Stimulated activated CD8-positive, alpha-beta memory T cell treated with anti-CD3 and anti-CD28 coated beads, Interleukin-15, amount 100 ng/mL, for 4 hours (primary cell): ENCODE data around the gene ADAM8.
"Not testable (repeated sequence)": the region's sequence is repeated elsewhere in the genome, so short reads cannot be mapped to it uniquely, and the experiment has no call there.

Experiments used
- DNase-seq, 2 donors: peaks; one replicate each; pipeline ENCODE4 v3.0.0-alpha.2; 2020; ENCODE audit warnings: low read depth in 2 of 2

Gene ADAM8

DNA sequence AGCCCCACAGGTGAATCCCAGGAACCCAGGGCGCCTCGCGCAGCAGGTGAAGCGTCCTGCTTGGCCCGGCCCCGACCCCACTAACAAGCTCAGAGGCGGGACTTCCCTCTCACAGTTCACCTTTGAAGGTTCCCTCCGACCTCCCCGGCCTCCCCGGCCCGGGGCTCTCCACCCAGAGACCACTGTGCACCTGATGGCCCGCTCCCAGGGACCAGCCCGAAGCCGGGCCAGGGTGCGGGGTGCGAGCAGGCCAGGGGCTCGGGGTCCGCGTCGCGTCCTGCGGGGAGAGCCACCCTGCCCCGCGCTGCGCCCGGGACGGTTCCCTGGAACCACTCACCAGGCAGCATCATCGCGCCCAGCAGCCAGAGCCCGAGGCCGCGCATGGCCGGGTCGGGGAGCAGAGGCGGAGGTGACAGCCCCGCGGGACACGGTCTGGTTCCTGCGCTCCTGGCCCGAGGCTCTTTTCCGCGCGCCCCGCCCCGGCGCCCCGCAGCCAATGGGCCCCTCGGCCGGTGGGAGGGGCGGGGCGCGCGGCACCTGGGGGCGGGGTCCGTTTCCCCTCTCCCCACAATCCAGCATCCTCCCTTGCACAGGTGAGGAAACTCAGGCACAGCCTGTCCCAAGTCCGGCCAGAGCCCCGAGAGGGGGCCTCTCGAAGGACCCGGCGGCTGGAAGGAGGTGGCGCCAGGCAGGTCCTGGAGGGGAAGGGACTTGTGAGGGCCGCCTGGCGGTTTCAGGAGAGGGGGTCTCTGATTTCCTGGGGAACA lies at the start of gene ADAM8:
TSS of gene ADAM8 (minus strand) at position 434 of the 767 bp plus-strand sequence. CDS start at position 383, 51 bp downstream.
- peak in 1 of 2 donors; percentile 39 for DNase-seq

DNA sequence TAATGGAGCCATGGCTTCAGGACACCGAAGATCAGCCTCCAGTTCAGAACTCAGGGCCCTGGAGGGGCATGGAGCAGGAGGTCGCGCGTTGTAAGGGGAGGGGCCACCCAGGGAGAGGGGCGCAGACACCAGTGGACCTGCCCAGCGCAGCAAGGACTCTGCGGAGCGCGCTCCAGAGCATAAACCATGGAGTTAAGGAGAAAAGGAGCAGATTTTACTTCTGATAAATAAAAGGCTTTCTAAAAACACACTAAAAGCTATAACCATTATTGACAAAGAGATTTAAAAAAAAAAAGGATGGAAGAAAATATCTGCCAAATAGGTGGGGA lies 49.5 kb upstream of the ADAM8 start:
- no peak for DNase-seq

DNA sequence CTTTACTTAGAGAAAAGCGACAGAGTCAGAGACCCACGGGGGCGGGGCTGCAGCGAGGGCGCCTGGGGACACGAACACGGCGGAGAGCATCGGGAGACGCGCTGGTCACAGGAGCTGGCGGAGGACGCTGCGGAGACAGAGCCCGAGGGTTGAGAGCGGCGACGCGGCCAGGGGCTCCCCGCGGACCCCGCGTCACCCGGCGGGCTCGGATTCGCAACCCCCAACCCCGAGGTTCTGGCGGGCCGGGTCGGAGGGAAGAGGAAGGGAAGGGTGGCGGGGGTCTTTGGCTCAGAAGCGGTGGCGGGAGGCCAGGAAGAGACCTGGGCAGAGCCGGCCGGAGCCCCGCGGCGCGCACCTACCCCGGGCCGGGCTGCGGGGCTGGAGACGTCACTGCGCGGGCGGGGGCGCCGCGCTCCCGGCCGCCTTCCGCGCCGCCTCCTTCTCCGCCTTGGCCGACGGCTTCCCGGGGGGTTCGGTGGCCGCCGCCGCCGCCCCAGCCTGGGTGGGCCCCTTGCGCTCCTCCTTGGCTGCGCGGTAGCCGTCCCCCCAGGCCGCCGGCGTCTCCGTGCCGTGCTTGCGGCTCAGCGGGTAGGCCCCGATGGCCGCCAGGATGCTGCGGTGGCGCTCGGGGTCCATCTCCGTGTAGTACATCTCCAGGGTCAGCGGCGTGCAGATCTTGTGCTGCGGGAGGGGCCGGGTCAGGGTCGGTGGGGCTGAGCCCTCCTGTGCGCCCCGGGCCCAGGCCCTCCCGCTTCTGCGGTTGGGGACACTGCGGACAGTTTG lies 49.0 kb upstream of the ADAM8 start:
- DNase-seq: no peak

DNA sequence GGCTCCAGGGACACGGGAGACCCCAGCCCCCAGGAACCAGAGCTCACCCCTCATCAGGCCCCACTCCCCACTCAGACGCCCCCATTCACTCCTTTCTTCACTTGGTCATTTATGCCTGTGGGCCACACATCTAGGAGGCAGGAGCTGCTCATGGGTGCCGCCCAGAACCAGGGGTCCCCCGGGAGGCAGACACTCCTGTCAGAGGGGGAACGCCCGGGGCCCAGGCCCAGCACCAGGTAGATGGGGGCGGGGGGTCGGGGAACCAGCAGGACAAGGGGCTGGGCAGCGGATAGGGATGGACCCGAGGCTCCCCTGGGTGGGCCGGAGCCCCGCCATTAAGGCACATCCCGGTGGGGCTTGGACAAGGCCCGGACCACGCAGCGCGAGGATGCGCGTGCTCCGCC lies 48.2 kb upstream of the ADAM8 start:
- no peak for DNase-seq

DNA sequence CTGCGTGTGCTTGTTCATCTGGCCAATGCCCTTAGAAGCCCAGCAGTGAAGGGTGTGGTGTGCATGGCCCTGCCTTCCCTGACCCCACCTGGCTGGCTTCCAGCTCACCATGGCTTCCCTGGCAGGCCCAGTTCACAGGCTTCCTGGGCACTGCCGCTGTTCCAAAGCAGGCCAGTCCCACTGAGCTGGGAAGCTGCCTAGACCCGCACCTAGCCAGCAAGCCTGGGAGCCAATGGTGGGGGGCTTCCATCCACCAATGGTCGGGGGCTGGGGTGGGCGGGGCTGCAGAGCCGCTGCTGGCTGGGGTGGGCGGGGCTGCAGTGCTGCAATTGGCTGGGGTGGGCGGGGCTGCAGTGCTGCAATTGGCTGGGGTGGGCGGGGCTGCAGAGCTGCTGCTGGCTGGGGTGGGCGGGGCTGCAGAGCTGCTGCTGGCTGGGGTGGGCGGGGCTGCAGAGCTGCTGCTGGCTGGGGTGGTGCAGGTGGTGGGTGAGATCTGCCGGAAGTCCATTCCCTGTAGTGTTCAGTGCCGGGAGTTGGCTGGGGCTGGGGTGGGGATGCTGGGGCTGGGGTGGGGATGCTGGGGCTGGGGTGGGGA lies 47.6 kb upstream of the ADAM8 start:
- no peak for DNase-seq

DNA sequence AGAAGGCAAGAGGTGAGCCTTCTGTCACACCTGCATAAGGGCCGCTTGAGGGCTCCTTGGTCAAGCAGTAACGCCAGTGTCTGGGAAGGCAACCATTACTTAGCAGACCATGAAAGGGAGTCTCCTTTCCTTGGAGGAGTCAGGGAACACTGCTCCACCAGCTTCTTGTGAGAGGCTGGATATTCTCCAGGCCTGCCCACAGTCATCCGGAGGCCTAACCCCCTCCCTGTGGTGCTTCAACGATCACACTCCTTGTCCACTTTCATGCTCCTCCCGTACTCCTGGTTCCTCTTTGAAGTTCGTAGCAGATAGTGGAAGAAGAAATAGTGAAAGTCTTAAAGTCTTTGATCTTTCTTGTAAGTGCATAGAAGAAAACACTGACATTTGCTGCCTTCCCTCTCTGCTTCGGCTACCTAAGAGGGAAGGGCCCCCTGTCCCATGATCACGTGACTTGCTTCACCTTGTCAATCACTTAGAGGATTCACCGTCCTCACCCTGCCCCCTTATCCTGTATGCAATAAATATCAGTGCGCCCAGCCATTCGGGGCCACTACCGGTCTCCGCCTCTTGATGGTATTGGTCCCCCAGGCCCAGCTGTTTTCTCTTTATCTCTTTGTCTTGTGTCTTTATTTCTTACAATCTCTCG lies 45.5 kb upstream of the ADAM8 start:
- not testable (repeated sequence) for DNase-seq

DNA sequence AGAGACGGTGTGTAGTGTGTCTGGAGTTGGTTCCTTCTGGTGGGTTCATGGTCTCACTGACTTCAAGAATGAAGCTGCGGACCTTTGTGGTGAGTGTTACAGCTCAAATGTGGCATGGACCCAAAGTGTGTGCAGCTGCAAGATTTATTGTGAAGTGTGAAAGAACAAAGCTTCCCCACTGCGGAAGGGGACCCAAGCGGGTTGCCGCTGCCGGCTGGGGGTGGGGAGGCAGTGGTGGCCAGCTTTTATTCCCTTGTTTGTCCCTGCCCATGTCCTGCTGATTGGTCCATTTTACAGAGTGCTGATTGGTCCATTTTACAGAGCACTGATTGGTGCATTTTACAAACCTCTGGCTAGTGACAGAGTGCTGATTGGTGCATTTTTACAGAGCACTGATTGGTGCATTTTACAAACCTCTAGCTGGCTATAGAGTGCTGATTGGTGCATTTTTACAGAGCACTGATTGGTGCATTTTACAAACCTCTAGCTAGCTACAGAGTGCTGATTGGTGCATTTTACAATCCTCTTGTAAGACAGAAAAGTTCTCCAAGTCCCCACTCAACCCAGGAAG lies 44.3 kb upstream of the ADAM8 start:
- DNase-seq: not testable (repeated sequence)

DNA sequence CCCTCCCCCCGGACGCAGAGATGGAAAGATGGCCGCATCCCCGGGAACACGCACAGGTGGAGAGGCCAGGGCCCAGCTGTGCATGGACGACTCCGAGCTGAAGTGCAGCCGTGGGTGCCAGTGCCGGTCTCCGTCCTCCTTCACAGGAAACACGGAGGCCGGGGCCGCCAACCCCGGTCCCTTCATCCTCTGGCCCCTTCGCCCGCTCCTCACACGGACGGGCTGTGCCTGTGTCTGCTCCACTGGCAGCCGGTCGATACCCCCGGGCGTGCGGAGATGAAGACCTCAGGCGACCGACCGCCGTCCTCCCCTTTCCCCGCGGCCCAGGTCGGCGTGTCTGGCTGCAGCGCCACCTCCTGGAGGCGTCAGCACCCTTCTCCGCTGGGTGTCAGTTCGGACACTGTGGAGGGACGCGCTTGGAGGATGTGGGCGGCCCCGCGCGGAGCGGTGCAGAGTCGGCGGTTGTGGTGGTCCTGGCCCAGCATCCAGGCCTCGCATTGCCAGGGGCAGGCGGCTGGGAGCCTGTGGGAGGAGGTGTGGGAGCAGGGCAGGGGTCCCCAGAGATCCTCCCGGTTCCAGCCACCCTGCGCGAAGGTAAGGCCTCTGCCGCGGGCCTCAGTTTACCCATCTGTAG lies 41.9 kb upstream of the ADAM8 start:
- DNase-seq: no peak

DNA sequence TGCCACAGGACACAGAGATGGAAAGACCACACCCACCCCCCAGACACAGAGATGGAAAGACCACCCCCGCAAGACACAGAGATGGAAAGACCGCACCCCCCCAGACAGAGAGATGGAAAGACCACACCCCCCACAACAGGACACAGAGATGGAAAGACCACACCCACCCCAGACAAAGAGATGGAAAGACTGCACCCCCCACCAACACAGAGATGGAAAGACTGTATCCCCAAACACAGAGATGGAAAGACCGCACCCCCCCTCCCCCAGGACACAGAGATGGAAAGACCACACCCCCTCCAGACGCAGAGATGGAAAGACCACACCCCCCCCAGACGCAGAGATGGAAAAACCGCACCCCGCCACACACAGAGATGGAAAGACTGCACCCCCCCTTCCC lies 40.1 kb upstream of the ADAM8 start:
- DNase-seq: no peak

DNA sequence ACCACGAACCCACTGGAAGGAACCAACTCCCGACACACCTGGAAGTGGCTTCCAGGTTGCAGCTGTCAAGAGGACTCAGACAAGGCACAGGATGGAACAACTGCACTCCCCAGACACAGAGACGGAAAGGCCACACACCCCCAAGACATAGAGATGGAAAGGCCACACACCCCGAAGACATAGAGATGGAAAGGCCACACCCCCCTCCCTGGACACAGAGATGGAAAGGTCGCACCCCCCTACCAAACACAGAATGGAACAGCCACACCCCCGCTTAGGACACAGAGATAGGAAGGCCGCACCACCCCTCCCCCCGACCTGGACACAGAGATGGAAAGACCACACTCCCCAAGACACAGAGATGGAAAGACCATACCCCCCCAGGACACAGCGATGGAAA lies 39.6 kb upstream of the ADAM8 start:
- DNase-seq: no peak

DNA sequence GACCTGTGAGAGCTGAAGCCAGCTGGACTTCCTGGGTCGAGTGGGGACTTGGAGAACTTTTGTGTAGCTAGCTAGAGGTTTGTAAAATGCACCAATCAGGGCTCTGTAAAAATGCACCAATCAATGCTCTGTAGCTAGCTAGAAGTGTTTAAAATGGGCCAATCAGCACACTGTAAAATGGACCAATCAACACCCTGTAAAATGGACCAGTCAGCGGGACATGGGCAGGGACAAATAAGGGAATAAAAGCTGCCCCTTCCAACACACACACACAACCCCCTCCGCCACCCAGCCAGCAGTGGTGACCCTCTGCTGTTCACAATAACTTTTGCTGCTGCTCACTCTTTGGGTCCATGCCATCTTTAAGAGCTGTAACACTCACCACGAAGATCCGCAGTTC lies 39.2 kb upstream of the ADAM8 start:
- DNase-seq: no peak

DNA sequence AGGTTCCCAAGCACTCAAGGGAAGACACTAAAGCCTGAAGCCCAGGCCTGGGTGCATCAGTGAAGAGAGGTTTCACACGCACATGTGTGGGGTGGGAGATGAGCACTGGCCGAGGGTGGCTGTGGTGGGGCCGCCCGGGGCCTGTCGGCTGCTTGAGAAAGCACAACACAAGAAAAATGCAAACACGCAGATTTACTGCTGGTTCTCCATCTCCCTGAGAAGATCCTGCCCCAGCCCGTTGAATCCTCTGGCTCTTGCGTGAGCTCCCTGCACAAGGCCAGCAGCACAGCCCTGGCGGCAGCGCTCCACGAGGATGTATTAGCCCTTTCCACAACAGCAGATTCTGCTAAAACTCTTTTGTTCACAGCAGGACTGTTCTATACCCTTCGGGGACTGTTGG lies 38.2 kb upstream of the ADAM8 start:
- no peak for DNase-seq

DNA sequence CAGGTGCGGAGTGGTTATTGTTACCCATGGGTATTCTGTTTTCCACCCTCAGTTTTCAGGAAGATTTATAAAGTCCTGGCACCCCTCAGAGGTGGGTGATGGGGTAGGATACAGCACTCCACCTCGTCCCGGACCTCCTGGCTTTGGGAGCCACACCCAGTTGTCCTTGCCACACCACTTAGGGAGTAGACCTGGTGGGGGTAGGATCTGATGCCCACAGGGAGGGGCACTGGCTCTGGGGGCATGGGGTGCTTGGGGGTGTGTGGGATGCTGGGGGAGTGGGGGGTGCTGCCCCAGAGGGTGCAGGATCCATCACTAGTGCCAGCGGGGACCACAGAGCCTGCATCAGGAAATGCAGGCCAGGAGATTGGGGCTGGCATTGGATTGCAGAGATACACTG lies 36.5 kb upstream of the ADAM8 start:
- DNase-seq: no peak

DNA sequence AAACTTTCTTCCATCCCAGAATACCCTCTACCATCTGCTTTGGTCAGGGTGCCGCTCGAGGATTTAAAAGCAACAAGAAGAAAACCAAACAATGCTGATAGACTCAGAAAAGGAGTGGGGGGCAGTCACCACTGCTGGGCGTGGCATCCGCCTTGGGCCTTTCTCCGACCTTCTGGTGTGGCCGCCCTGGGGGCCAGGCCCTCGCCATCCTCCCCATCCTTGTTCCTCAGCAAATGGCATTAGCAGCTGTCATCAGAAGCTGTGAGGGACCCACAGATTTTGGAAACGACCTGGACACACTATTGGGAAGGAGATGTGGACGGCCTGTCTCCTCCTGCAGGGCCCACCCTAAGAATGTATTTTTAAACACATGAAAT lies 36.1 kb upstream of the ADAM8 start:
- DNase-seq: no peak

DNA sequence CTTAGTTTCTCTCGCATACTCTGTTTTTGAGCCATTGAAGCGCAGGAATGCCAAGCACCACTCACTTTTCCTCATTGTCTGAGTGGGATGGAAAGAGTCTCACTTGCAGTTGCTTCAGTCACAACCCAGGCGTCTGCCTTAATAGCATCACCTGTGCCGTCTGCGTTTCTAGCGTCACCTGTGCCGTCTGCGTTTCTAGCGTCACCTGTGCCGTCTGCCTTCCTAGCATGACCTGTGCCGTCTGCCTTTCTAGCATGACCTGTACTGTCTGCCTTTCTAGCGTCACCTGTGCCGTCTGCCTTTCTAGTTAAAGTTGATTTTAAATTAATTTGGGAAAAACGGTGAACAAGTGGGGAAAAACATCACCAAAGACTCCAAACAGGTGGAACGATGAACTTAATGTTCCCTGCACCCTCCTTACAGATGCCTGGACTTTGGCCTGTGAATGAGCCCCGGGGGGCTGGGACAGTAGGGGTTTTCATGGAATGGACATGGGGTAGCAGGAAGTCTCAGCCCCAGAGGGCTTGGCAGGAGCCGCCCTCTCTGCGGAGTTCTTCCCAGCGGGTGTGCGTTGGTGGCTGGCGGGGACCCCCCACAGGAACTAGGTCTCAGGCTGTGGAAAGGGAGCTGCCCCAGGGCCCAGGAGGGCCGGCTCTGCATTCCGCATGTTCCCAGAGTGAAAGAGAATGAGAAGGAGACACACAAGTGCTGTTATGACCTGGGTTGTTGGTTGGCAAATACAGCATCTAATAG lies 35.5 kb upstream of the ADAM8 start:
- no peak for DNase-seq

DNA sequence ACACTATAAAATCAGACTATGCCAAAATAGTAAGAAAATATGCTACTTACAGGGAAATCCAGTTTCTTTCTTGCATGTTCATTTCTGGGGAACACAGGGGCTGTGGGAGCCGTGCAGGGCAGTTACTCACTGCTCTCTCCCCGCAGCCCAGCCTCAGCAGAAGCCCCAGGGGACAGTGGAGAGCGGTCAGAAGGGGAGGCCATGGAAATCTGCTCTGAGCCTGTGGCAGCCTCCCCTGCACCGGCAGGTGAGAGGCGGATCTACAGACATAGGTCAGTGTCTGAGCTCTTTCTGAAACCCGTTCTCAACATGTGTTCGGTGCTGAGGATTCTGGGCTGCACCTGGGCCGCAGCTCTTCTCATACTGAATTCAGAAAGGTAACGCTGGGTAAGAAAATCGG lies 34.9 kb upstream of the ADAM8 start:
- no peak for DNase-seq

DNA sequence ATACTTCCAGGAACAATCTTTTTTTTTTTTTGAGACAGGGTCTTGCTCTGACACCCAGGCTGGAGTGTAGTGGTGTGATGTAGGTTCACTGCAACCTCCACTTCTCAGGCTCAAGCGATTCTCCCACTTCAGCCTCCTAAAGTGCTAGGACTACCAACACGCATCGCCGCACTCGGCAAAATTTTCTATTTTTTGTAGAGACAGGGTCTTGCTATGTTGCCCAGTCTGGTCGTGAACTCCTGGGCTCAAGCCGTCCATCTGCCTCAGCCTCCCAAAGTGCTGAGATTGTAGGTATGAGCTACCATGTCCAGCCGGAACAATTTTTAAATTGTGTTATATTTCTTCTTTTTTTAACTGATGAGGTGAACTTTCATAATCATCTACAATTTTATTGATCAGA lies 34.1 kb upstream of the ADAM8 start:
- no peak for DNase-seq

DNA sequence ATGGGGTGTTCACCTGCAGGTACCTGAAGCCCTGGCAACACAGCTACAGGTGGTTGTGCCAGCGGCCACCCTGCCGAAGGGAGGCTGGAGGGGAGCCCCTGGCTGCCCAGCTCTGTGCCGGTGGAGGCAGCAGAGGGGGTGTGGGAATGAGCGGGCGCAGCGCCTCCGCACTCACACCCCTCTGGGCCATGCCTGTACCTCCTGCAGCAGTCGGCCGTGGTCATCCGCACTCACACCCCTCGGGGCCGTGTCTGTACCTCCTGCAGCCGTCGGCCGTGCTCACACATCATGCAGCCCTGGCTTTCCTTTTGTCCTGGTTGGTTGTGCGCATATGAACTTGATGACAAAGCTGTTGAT lies 33.7 kb upstream of the ADAM8 start:
- DNase-seq: no peak

DNA sequence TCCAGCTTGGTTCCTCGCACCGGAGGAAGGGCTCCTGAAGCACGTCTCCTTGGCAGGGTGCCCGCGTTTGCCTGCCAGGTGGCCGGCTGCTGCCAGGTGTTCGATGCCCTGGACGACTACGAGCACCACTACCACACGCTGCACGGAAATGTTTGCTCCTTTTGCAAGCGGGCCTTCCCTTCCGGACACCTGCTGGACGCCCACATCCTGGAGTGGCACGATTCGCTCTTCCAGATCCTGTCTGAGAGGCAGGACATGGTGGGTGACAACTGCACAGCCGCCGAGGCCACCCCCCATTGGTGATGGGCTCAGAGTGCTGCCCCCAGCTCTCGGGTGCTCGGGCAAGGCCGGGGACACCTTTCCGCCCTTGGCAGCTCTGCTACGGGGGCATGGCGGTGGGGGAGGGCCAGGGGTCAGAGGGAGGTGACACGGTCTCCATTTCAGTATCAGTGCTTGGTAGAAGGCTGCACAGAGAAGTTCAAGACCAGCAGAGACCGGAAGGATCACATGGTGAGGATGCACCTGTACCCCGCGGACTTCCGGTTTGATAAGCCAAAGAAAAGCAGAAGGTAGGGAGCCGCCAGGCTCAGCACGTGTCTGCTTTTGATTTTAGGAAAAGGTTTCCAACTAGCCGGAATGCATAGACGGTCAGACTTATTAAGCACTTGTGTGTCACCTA lies 33.2 kb upstream of the ADAM8 start:
- DNase-seq: no peak

DNA sequence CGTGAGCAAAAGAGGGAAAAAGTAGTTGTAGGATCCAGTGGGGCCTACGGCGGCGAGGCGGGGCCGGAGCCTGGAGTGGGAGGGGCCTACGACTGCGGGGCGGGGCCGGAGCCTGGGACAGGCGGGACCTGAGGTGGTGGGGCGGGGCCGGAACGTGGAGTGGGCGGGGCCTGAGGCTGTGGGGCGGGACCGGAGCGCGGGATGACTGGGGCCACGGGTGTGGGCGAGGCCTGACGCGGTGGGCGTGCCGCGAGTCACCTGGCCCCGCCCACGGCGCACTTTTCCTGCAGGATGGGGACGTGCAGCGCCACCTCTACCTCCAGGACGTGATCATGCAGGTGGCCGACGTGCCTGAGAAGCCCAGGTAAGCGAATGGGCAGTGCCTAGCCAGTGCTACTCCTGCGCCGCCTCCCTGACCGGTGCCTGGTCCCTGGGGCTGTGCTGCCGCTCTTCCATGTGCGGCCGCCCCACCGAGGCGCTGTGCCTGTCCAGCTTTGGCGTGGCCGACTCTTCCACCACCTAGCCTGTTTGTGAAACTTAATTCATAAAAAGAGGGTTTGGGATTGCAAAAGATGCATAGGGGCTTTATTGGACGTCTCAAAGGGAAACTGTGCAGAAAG lies 32.5 kb upstream of the ADAM8 start:
- peak; percentile 81 to 84 for DNase-seq
